Measurements from ENCODE around the gene PRRT3. TPM values are rescaled to one million over a fixed set of nuclear protein-coding genes. Genes with fewer than 3 reads are reported as not detected.

Gene PRRT3
- total and polyA plus RNA-seq, 9 of the 15 experiments (the other 6 are each of a cell fraction or from before 2014, with no cell fraction given) = 0.06 to 1.9 (median 1.2) TPM

DNA sequence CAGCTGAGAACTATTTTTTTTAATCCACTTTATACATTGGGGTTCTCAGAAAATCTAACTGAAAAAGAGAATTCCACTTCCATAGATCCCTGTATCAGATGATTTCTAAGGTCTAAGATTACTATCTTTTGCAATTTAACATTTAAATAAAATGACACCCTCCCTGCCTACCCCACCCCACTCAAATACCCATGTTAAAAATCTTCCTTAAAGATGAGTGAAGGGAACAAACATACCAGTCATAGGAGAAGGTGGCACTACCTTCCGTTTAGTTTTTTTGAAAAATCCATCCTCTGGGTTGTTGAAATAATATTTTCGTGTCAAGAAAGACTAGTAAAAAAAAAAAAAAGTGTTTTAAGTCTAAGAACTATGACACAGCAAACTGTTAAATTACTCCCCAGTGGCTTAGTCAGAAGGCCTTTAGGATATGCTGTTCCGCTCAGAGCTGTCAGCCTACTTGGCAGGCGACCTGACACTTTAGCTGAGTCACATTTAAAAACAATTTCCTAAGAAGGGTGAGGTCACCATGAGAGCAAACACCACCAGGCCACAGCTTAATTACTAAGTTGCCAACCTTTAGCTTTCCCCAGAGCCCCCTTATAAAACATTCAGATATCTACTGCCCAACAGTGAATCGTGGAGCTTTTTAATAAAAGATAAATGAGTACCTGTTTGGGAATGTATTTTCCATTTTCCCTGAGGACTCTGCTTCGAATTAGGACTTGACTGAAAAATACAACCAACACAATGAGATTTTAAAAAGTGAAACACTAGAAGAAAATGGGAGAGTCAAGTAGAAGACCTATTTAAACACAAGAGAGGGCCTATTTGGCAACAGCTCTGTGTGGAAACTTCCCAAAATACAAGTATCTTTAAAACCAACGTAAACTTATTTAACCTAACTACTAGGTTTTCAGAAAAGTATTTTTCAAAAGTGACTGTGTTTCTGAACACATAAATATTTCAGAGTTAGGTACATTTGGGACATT is 24.8 kb upstream of the PRRT3 start (continued):
- TF ChIP-seq AFF1 (IDR thresholded peaks at IDR 0.05; ENCODE audit: low read depth in 1 of 2, partially characterized antibody in 2 of 2) (peak; percentile 72 to 73), ZNF263 (CRISPR knock-in tag; IDR thresholded peaks at IDR 0.05; ENCODE audit: borderline replicate concordance) (0 out of 2 replicates have a peak, but pooled peaks have one; percentile 33), GATAD2B (IDR thresholded peaks at IDR 0.05; ENCODE audit: borderline replicate concordance) (peak; percentile 8; the same call in 1 of the 2 replicates), KHSRP (IDR thresholded peaks at IDR 0.05) (no peak), TCFL5 (CRISPR knock-in tag; conservative IDR thresholded peaks at IDR 0.05) (0 out of 2 replicates have a peak, but pooled peaks have one; percentile 9), KLF6 (CRISPR knock-in tag; IDR thresholded peaks at IDR 0.05; ENCODE audit: borderline replicate concordance) (peak; percentile 62; the same call in 1 of the 2 replicates), TEAD2 (tag; IDR thresholded peaks at IDR 0.05) (peak; percentile 38), PCBP2 (IDR thresholded peaks at IDR 0.05; ENCODE audit: low read depth, low read length, poor library complexity, severe bottlenecking) (no peak), FOS (IDR thresholded peaks at IDR 0.05; ENCODE audit: extremely low read depth, insufficient read length) (peak; percentile 54), NCOA4 (IDR thresholded peaks at IDR 0.05; ENCODE audit: partially characterized antibody) (no peak), PTTG1 (tag; IDR thresholded peaks at IDR 0.05; ENCODE audit: low read depth) (peak; percentile 64; the same call in 1 of the 2 replicates), ZNF695 (CRISPR knock-in tag; IDR thresholded peaks at IDR 0.05) (no peak), FUS (optimal IDR thresholded peaks at IDR 0.05; ENCODE audit: low read depth, low read length) (peak; percentile 35), KLF16 (IDR thresholded peaks at IDR 0.05) (no peak; the same call in 1 of the 2 replicates), HDGF (IDR thresholded peaks at IDR 0.05) (peak; percentile 66), EP300 (IDR thresholded peaks at IDR 0.05; ENCODE audit: low read length) (peak; percentile 94), GATAD2A (IDR thresholded peaks at IDR 0.05) (peak; percentile 71; the same call in 1 of the 2 replicates), MEIS2 (IDR thresholded peaks at IDR 0.05; ENCODE audit: partially characterized antibody) (peak; percentile 97), ATF2 (CRISPR knock-in tag; IDR thresholded peaks at IDR 0.05) (no peak)
- TF ChIP-seq, protein P1, sequence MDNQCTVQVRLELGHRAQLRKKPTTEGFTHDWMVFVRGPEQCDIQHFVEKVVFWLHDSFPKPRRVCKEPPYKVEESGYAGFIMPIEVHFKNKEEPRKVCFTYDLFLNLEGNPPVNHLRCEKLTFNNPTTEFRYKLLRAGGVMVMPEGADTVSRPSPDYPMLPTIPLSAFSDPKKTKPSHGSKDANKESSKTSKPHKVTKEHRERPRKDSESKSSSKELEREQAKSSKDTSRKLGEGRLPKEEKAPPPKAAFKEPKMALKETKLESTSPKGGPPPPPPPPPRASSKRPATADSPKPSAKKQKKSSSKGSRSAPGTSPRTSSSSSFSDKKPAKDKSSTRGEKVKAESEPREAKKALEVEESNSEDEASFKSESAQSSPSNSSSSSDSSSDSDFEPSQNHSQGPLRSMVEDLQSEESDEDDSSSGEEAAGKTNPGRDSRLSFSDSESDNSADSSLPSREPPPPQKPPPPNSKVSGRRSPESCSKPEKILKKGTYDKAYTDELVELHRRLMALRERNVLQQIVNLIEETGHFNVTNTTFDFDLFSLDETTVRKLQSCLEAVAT (IDR thresholded peaks at IDR 0.05) = peak in 1 of 2 experiments; percentile 11; a peak in 1 of 4 replicates

Data from K562 (cell line).